GM19372 (cell line): Measurements from ENCODE around the gene TIMM8A.
"Not testable (repeated sequence)": the region's sequence is repeated elsewhere in the genome, so short reads cannot be mapped to it uniquely, and the experiment has no call there.

Experiments
- ATAC-seq: cut with Tn5 transposase; IDR thresholded peaks from one replicate; pipeline ENCODE4 v1.9.1; 2021; ENCODE audit warnings: mild to moderate bottlenecking, low read depth, moderate library complexity; ENCODE audit not compliant: unreplicated experiment

Gene TIMM8A

GRCh38 chrX:101362116-101362515, 13.6 kb upstream of the TIMM8A start:
- ATAC-seq: no peak

- ATAC-seq: no peak
These were observed 11.8 kb upstream of the TIMM8A start for GRCh38 chrX:101360390-101360789.

DNA sequence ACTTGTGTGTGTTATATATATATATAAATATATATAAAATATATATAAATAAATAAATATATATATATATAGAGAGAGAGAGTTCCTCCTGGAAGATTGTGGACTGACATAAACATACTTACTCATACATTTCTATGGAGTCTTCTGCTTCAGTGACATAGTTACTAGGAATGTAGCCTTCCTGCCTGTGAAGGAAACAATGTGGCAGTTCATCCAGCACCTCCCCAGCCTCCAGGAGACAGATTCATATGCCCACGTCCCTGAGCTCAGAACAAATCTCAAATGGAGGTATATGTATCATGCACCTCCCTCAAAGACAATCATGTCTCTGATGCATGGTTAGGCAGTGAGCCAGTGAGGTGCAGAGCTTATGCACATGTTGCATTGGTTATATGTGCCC, 11.4 kb upstream of the TIMM8A start:
- no peak for ATAC-seq

DNA sequence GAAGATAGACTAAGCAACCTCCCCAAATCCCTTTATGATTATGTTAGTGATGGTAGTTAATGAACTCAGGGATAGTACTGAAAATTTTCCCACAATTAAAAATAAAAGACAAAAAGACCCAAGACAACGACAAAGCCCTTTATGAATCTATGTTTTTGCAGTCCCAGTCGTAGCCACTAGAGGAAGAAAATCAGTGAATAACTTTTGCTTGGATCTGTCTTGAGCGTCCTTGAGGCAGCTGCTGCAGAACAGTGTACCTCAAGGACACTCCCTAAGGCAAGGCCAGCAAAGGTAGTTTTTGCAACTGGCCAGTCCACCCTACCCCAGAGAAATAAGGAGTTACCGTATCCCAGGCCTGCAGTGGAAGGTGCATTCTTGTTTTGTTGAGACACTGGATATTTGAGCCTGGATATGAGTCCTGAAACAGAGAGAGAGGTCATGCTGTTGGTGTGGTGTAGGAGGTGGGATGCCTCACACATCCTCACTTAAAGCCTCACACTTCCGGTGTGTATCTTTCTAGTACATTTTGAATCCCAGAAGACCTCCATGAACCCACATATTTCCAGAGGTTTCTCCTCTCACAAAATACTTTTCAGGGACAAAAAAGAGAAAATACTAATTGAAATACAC, 8.7 kb upstream of the TIMM8A start:
- no peak for ATAC-seq

- no peak for ATAC-seq
These were observed 636 bp upstream of the TIMM8A start for GRCh38 chrX:101349193-101349562.

GRCh38 chrX:101347859-101348451, 587 bp downstream of the TIMM8A start:
- peak; percentile 11 for ATAC-seq

- ATAC-seq: no peak
These were observed 10.7 kb downstream of the TIMM8A start for GRCh38 chrX:101337776-101338271.

- ATAC-seq: not testable (repeated sequence)
These were observed 14.2 kb downstream of the TIMM8A start for GRCh38 chrX:101334310-101334709.

- not testable (repeated sequence) for ATAC-seq
These were observed 21.9 kb downstream of the TIMM8A start for GRCh38 chrX:101326600-101326999.

DNA sequence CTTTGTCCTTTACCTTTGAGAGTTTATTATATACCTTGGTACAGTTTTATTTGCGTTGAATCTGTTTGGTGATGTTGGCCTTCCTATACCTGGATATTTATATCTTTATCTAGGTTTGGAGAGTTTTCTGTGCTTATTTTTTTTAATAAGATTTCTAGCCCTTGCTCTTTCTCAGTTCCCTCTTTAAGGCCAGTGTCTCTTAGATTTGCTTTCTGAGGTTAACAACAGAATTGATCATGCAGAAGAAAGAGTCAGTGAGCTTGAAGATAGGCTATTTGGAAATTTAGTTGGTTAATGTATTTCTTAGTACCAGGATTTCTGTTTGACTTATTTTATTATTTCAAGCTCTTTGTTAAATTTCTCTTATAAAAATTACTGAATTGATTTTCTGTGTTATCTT, 44.8 kb downstream of the TIMM8A start:
- ATAC-seq: no peak
